ENCODE data around the gene TRMT112. TPM values are rescaled to one million over a fixed set of nuclear protein-coding genes. Genes with fewer than 3 reads are reported as not detected.

Gene TRMT112
- total and polyA plus RNA-seq, 2 of the 4 experiments (the other 2 are of a cell fraction) = 173 to 202 TPM

DNA sequence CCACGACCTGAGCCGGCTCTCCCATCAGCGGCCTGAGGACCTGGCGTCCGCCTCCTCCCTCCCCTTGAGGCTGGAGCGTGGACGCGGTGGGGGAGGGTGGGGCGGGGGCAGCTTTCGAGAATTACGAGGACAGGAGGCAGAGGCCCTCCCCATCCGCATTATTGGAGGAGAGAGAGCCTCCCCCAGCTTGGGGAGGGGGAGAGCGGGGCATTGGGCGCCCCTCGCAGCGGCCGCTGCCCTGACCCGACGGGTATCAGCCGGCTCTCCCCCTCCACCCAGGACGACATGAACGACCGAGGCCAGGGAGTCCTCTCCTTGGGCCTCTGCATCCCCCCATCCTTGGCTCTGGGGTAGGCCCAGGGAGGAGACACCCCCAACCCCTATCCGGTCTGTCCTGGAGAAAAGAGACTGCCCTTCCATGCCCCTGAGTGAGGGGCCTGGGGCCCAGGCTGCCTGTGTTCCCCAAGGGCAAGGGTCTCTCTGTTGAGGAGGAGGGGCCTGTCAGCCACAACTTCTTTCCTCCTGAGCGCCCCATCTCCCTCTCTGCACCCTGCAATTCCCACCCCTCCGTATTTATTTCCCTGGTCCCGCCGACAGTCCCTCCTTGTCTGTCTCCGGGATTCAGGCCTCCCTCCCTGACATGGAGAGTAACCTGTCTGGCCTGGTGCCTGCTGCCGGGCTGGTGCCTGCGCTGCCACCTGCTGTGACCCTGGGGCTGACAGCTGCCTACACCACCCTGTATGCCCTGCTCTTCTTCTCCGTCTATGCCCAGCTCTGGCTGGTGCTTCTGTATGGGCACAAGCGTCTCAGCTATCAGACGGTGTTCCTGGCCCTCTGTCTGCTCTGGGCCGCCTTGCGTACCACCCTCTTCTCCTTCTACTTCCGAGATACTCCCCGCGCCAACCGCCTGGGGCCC is 31.2 kb downstream of the TRMT112 start:
- Histone ChIP-seq H3K14ac (replicated peaks; ENCODE audit: low read depth, low read length) (peak overlapping the region; percentile 86), H3K9ac (ENCODE audit: low read depth, low read length) (peak overlapping the region; percentile 75), H3K23ac (ENCODE audit: low read depth, low read length) (peak overlapping the region; percentile 87; the same call in 1 of the 2 replicates), H3K4me1 (ENCODE audit: control insufficient read depth, insufficient read depth, low read length) (peaks cover 8% of the 10 kb centered on the region), H3K27me3 (ENCODE audit: control insufficient read depth, insufficient read depth, low read length) (peaks cover 11% of the 10 kb centered on the region), H2AK5ac (ENCODE audit: low read depth, low read length) (peak overlapping the region; percentile 95), H2AFZ (replicated peaks; ENCODE audit: low read length, poor library complexity) (peak overlapping the region; percentile 93), H3K18ac (ENCODE audit: low read depth, low read length) (no peak overlapping the region), H2BK20ac (ENCODE audit: low read depth, low read length) (no peak overlapping the region), H3K9me1 (ENCODE audit: insufficient read depth, low read length) (peaks cover 5% of the 10 kb centered on the region; the same call in 1 of the 2 replicates), H3K36me3 (ENCODE audit: control insufficient read depth, insufficient read depth, low read length) (peaks cover 6% of the 10 kb centered on the region; the same call in 1 of the 2 replicates), H4K20me1 (ENCODE audit: insufficient read depth, low read length) (peaks cover 5% of the 10 kb centered on the region; the same call in 1 of the 2 replicates), H3K79me1 (ENCODE audit: low read depth in 1 of 2, low read length in 2 of 2) (peaks cover 15 to 39% of the 10 kb centered on the region in 2 experiments), H3K56ac (ENCODE audit: extremely low read depth, insufficient read depth, low read length) (no peak overlapping the region; the same call in 1 of the 2 replicates), H3K4me2 (ENCODE audit: low read depth, low read length) (peak overlapping the region; percentile 82), H2BK5ac (ENCODE audit: low read depth, low read length, poor library complexity, severe bottlenecking) (peak overlapping the region; percentile 11), H3K9me3 (ENCODE audit: control insufficient read depth, insufficient read depth, low read length) (no peaks in the 10 kb centered on the region), H4K5ac (ENCODE audit: low read depth, low read length) (peak overlapping the region; percentile 37), H2BK120ac (ENCODE audit: low read depth, low read length) (no peak overlapping the region), H2BK15ac (ENCODE audit: low read depth, low read length) (no peak overlapping the region), H4K91ac (ENCODE audit: insufficient read depth, low read depth, low read length) (peak overlapping the region; percentile 32; the same call in 1 of the 2 replicates), H3K4me3 (ENCODE audit: insufficient read depth, low read depth, low read length) (peak overlapping the region; percentile 71), H2AK9ac (replicated peaks; ENCODE audit: low read depth, low read length, poor library complexity) (peak overlapping the region; percentile 99), H4K8ac (ENCODE audit: low read depth in 2 of 2, low read length in 2 of 2) (peak overlapping the region; percentile 91 to 92; a peak in 3 of 4 replicates), H3K4ac (ENCODE audit: low read depth, low read length) (peak overlapping the region; percentile 81), H3K27ac (ENCODE audit: insufficient read depth, low read length) (peak overlapping the region; percentile 47)
- WGBS, 2 experiments (ENCODE audit: extremely low coverage in 2 of 2, insufficient read length in 1 of 2) = 60% methylated on average over 15 of the region's 40 CpGs; no CpG with 5 or more reads in 1 of the 2 experiments
- ATAC-seq (ENCODE audit: low read depth) = peak; percentile 0
- dilution Hi-C loops (cut with HindIII; ENCODE audit: low sequenced_read_pairs, unreplicated experiment) = no loop called here
- in situ Hi-C loops (cut with MboI; ENCODE audit: low sequenced_read_pairs) = no loop called here
- CTCF ChIA-PET = interaction anchor here (0.6 kb wide), 1 partner anchor 15 kb away, joined by 3 read pairs; no protein-coding TSS in a partner anchor
- DNase-seq = no peak
- no TSS peak for BruUV-seq (replicated peaks)
- intact Hi-C loops (cut with micrococcal nuclease) = loop anchor here (1.0 kb wide), 1 partner anchor 34 kb away; no protein-coding TSS in a partner anchor
- TF ChIP-seq ELK1 (IDR thresholded peaks at IDR 0.05; ENCODE audit: borderline replicate concordance, low read depth, low read length) (no peak), POLR2A (IDR thresholded peaks at IDR 0.05; ENCODE audit: low read depth, low read length) (no peak), NFE2L2 (IDR thresholded peaks at IDR 0.05; ENCODE audit: low read depth, low read length) (no peak), RFX5 (IDR thresholded peaks at IDR 0.05; ENCODE audit: low read depth, low read length) (no peak), RCOR1 (IDR thresholded peaks at IDR 0.05; ENCODE audit: insufficient replicate concordance, low read length) (no peak), CEBPB (IDR thresholded peaks at IDR 0.05; ENCODE audit: low read depth, low read length) (no peak)
- POLR2A ChIA-PET (ENCODE audit: unreplicated experiment) = no interaction called here

All from IMR-90 (cell line).